Endothelial cell of umbilical vein (primary cell): ENCODE results near the gene PARD3B. TPM values are rescaled to one million over a fixed set of nuclear protein-coding genes. Genes with fewer than 3 reads are reported as not detected.

Source experiments
- BruUV-seq: library from RNA; stranded (reverse); fragments of 400-500 nt; replicated peaks from 2 replicates; lab custom pipeline; 2021; lab: Mats Ljungman, UMichigan
- CTCF ChIA-PET: fragments of 300-600, 350-600 bp; sonication (Branson Sonifier 250); formaldehyde crosslinking; loops from one replicate; lab custom pipeline; 2021; ENCODE audit warnings: antibody characterized with exemption, inconsistent platforms; lab: Charles Lee
- POLR2A ChIA-PET: fragments of 300-600, 350-600 bp; sonication (Branson Sonifier 250); formaldehyde crosslinking; loops from one replicate; lab custom pipeline; 2021; ENCODE audit warnings: antibody characterized with exemption, inconsistent platforms; lab: Charles Lee
- DNase-seq: peaks from one replicate; pipeline ENCODE4 v3.0.0-alpha.2; 2011; ENCODE audit warnings: low read depth, low spot score
- FAIRE-seq: peaks from 2 replicates; lab custom pipeline; 2011; peaks lifted over from hg19 to GRCh38; lab: Jason Lieb, UNC
- H2AFZ ChIP-seq: 2 replicates; pipeline ENCODE4 v1.6.0; 2012; ENCODE audit warnings: low read depth, low read length, control low read depth, inconsistent platforms
- H3K27ac ChIP-seq: 2 replicates; pipeline ENCODE4 v1.5.1; 2011; ENCODE audit warnings: low read depth, mild to moderate bottlenecking, control low read depth, low read length, moderate library complexity; ENCODE audit not compliant: insufficient read depth
- H3K27me3 ChIP-seq, 2 experiments: 2 replicates each; pipeline versions ENCODE4 v1.6.0 to v1.6.1; 2011; ENCODE audit warnings: low read length in 2 of 2, mixed read lengths in 1 of 2; ENCODE audit not compliant: control insufficient read depth in 2 of 2, insufficient read depth in 2 of 2
- H3K36me3 ChIP-seq, 2 experiments: 2 replicates in 1 of 2; 3 replicates in 1 of 2; pipeline ENCODE4 v1.5.1; 2011; ENCODE audit warnings: low read length in 2 of 2, mild to moderate bottlenecking in 1 of 2, moderate library complexity in 1 of 2; ENCODE audit not compliant: control insufficient read depth in 2 of 2, insufficient read depth in 2 of 2; ENCODE audit errors: extremely low read depth in 1 of 2
- H3K4me1 ChIP-seq: 3 replicates; pipeline ENCODE4 v1.5.1; 2011; ENCODE audit warnings: mild to moderate bottlenecking, low read length; ENCODE audit not compliant: control insufficient read depth, insufficient read depth; ENCODE audit errors: extremely low read depth
- H3K4me2 ChIP-seq: 2 replicates; pipeline ENCODE4 v1.6.1; 2011; ENCODE audit warnings: low read length, control low read depth, mixed read lengths; ENCODE audit not compliant: insufficient read depth
- H3K4me3 ChIP-seq, 3 experiments: fragments of 200-600 bp in 1 of 3; sonication (generic), shearing (Covaris generic) in 1 of 3; replicated peaks in 1 of 3; 2 replicates each; pipeline ENCODE4 v1.5.1; 2011 to 2016; ENCODE audit warnings: control low read depth in 3 of 3, low read length in 3 of 3, mild to moderate bottlenecking in 2 of 3, inconsistent platforms in 1 of 3, low read depth in 1 of 3, moderate library complexity in 1 of 3; ENCODE audit not compliant: insufficient read depth in 1 of 3
- H3K79me2 ChIP-seq: 2 replicates; pipeline ENCODE4 v1.6.0; 2012; ENCODE audit warnings: low read length, inconsistent platforms; ENCODE audit not compliant: control insufficient read depth, insufficient read depth
- H3K9ac ChIP-seq: replicated peaks from 2 replicates; pipeline ENCODE3; 2011; ENCODE audit warnings: low read length, control low read depth; ENCODE audit not compliant: insufficient read depth; ENCODE audit errors: extremely low read depth
- H3K9me1 ChIP-seq: replicated peaks from 3 replicates; pipeline ENCODE4 v1.6.0; 2011; ENCODE audit warnings: mild to moderate bottlenecking, low read length; ENCODE audit not compliant: control insufficient read depth, insufficient read depth; ENCODE audit errors: extremely low read depth
- H3K9me3 ChIP-seq: replicated peaks from 2 replicates; pipeline ENCODE4 v1.5.1; 2012; ENCODE audit warnings: low read length, inconsistent platforms; ENCODE audit not compliant: control insufficient read depth, insufficient read depth
- H4K20me1 ChIP-seq: replicated peaks from 2 replicates; pipeline ENCODE3; 2011; ENCODE audit warnings: mild to moderate bottlenecking, low read length; ENCODE audit not compliant: control insufficient read depth, insufficient read depth; ENCODE audit errors: extremely low read depth
- EZH2 ChIP-seq: IDR thresholded peaks from 2 replicates; pipeline ENCODE4 v1.6.1; 2012; ENCODE audit warnings: borderline replicate concordance, low read depth, mild to moderate bottlenecking, moderate library complexity, low read length, inconsistent platforms; ENCODE audit not compliant: severe bottlenecking
- FOS ChIP-seq: IDR thresholded peaks from 2 replicates; pipeline ENCODE4 v1.6.1; 2011; ENCODE audit warnings: mild to moderate bottlenecking, low read length, moderate library complexity, borderline replicate concordance; ENCODE audit not compliant: insufficient read depth
- GATA2 ChIP-seq: IDR thresholded peaks from 2 replicates; pipeline ENCODE4 v1.7.0; 2011; ENCODE audit warnings: low read depth, mild to moderate bottlenecking, moderate library complexity, mixed read lengths, low read length; ENCODE audit not compliant: insufficient read length, insufficient read depth
- JUN ChIP-seq: IDR thresholded peaks from 2 replicates; pipeline ENCODE4 v1.6.1; 2011; ENCODE audit warnings: borderline replicate concordance, low read depth; ENCODE audit not compliant: insufficient read length, insufficient read depth
- MAX ChIP-seq: IDR thresholded peaks from 2 replicates; pipeline ENCODE4 v1.6.1; 2011; ENCODE audit not compliant: insufficient read depth, insufficient read length
- MYC ChIP-seq: IDR thresholded peaks from one replicate; pipeline ENCODE4 v1.6.1; 2011; ENCODE audit warnings: mild to moderate bottlenecking, low read depth, low read length
- POLR2A ChIP-seq: IDR thresholded peaks from 2 replicates; pipeline ENCODE4 v1.6.1; 2012; ENCODE audit warnings: low read depth, mild to moderate bottlenecking, control low read depth, low read length
- POLR2AphosphoS5 ChIP-seq: IDR thresholded peaks from 2 replicates; pipeline ENCODE4 v1.6.1; 2012; ENCODE audit warnings: low read depth, mild to moderate bottlenecking, control low read depth, low read length, moderate library complexity; ENCODE audit not compliant: insufficient read depth
- dilution Hi-C: fragments of 300-500 bp; cut with MboI; formaldehyde crosslinking; loops from one replicate; pipeline ENCODE4 v1.15.0; 2019; ENCODE audit warnings: low sequenced_read_pairs; ENCODE audit not compliant: extremely low pct_ligation_motif_present
- intact Hi-C: fragments of 100-400 bp; cut with micrococcal nuclease; formaldehyde crosslinking; loops from one replicate; pipeline ENCODE4 v1.10.0; 2022
- polyA plus RNA-seq, 4 experiments: library from polyadenylated mRNA; depleted of rRNA in 3 of 4; stranded (reverse) in 3 of 4; unstranded in 1 of 4; fragments of >200 nt; gene quantifications; 2 replicates each; pipeline versions ENCODE4 v1.2.1 to v1.2.3, GENCODE V29; 2011 to 2012; ENCODE audit warnings: missing spikeins in 1 of 4
- total RNA-seq: library from RNA; stranded (reverse); gene quantifications from 2 replicates; pipeline ENCODE4 v1.2.3, GENCODE V29; 2021
- TF ChIP-seq, protein P1 (sequence below), 2 donors: IDR thresholded peaks; 1 replicate in 1 of 2; 2 replicates in 1 of 2; pipeline ENCODE4 v1.5.1; 2011; ENCODE audit warnings: low read length in 2 of 2, mild to moderate bottlenecking in 2 of 2, moderate library complexity in 2 of 2, control low read depth in 1 of 2, inconsistent platforms in 1 of 2, low read depth in 1 of 2; ENCODE audit not compliant: insufficient read depth in 1 of 2; ENCODE audit errors: extremely low read depth in 1 of 2

The PARD3B gene
- total and polyA plus RNA-seq, 2 donors (not counting 3 experiments of a cell fraction or from before 2014, with no cell fraction given): 2.2 to 30.9 TPM

DNA sequence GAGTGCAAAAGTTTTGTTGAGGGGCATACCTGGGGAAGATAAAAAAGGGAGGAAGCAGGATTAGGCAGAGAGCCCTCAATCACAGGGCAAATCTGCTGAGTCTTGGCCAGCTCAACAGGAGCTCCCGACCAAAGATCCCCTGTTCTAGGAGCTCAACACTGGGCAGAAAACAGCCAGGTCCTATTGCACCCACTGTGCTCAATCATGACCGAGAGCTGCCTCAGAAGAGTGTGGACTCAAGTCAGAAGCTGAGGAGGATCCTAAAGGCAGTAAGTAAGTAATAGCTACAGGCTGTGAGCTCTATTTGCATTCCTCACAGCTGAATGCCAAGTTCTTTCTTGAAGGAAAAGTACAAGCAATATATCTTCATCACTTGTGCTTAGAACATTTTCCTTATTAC is 802.6 kb downstream of the PARD3B start:
- intact Hi-C loops: no loop called here
- FAIRE-seq: no peak
- H3K79me2 ChIP-seq: no peaks in the 10 kb centered on the region

More for the DNA sequence above, 802.6 kb downstream of the PARD3B start:
- Histone ChIP-seq H4K20me1 (no peaks in the 10 kb centered on the region), H3K27ac (no peak overlapping the region), H2AFZ (no peak overlapping the region), H3K36me3 (no peaks in the 10 kb centered on the region), H3K4me3 (no peak overlapping the region), H3K9ac (no peak overlapping the region), H3K9me3 (no peaks in the 10 kb centered on the region), H3K27me3 (no peaks in the 10 kb centered on the region), H3K9me1 (no peaks in the 10 kb centered on the region), H3K4me1 (no peaks in the 10 kb centered on the region), H3K4me2 (no peak overlapping the region)
- DNase-seq: no peak
- dilution Hi-C loops: no loop called here
- TF ChIP-seq FOS: no peak
- TF ChIP-seq MAX: no peak
- no peak for TF ChIP-seq POLR2AphosphoS5
- TF ChIP-seq, protein P1, sequence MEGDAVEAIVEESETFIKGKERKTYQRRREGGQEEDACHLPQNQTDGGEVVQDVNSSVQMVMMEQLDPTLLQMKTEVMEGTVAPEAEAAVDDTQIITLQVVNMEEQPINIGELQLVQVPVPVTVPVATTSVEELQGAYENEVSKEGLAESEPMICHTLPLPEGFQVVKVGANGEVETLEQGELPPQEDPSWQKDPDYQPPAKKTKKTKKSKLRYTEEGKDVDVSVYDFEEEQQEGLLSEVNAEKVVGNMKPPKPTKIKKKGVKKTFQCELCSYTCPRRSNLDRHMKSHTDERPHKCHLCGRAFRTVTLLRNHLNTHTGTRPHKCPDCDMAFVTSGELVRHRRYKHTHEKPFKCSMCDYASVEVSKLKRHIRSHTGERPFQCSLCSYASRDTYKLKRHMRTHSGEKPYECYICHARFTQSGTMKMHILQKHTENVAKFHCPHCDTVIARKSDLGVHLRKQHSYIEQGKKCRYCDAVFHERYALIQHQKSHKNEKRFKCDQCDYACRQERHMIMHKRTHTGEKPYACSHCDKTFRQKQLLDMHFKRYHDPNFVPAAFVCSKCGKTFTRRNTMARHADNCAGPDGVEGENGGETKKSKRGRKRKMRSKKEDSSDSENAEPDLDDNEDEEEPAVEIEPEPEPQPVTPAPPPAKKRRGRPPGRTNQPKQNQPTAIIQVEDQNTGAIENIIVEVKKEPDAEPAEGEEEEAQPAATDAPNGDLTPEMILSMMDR (IDR thresholded peaks at IDR 0.05; ENCODE audit: extremely low read depth in 1 of 2, insufficient read depth in 1 of 2, low read depth in 1 of 2, low read length in 2 of 2): no peak
- TF ChIP-seq GATA2: no peak
- no peak for TF ChIP-seq MYC
- TF ChIP-seq EZH2: no peak
- TF ChIP-seq JUN: no peak
- TF ChIP-seq POLR2A: no peak
- POLR2A ChIA-PET: no interaction called here
- CTCF ChIA-PET: interaction anchor here (1.1 to 1.3 kb wide), 2 partner anchors 15 to 1088 kb away, joined by 3 read pairs; no protein-coding TSS in a partner anchor
- BruUV-seq: no TSS peak
